GM12891 (cell line): Measurements from ENCODE around the gene C16orf87.

ENCODE experiments used
- POLR2A ChIP-seq: IDR thresholded peaks from 2 replicates; pipeline ENCODE4 v1.6.1; 2011; ENCODE audit warnings: low read depth, low read length, control low read depth
- POLR2AphosphoS5 ChIP-seq: IDR thresholded peaks from 2 replicates; pipeline ENCODE4 v1.6.1; 2011; ENCODE audit warnings: low read depth, low read length, control low read depth
- SPI1 ChIP-seq: IDR thresholded peaks from 2 replicates; pipeline ENCODE4 v1.6.1; 2011; ENCODE audit warnings: low read depth, low read length, control low read depth
- TAF1 ChIP-seq: IDR thresholded peaks from 2 replicates; pipeline ENCODE4 v1.6.1; 2011; ENCODE audit warnings: low read depth, low read length, control low read depth

DNA sequence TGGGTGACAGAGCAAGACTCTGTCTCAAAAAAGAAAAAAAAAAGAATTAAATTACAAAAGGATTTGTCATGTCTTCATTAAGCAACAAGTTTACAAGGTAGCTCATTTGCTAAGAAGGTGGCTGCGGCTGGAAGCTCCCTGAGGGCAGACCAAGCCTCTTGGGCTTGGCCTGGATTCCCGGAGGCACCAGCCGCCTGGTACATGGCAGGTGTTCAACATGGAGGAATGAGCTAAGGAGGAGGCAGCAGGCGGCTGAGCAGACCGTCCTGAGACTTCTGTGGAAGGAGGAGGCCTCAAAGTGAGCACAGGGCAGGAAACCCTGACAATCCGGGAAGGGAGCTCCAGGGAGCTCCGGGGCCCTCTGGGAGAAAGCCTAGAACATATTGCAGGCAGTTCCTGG, 79.6 kb downstream of the C16orf87 start:
- no peak for TF ChIP-seq POLR2A
- TF ChIP-seq POLR2AphosphoS5, result no peak
- no peak for TF ChIP-seq TAF1
- TF ChIP-seq SPI1, result no peak
